ENCODE results near the gene TMEFF1.

The TMEFF1 gene

GRCh38 chr9:100578610-100579009 is 105.7 kb downstream of the TMEFF1 start:
- no peak for DNase-seq

DNA sequence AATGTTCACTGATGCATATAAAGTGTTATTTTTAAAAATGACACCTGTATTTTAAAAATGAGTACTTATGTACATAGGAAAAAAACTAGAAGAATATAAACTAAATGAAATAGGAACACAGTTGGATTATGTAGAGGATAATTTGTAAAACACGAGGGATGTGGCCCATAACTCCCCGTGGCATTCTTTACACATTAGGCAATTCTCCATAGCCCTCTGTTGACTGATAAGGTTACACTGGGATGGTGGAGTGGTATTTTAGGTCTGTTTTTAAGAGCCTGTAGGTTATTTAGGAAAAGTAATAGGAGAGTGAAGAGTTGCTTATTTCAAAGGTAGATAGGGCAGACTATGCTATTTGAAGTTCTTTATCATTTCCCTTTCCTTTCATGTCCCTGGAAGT is 106.7 kb downstream of the TMEFF1 start:
- no peak for DNase-seq

- DNase-seq = no peak
Observed at GRCh38 chr9:100580257-100580656, 107.3 kb downstream of the TMEFF1 start.

GRCh38 chr9:100581081-100581480 is 108.1 kb downstream of the TMEFF1 start:
- no peak for DNase-seq

- DNase-seq = no peak
Observed at GRCh38 chr9:100581661-100582060, 108.7 kb downstream of the TMEFF1 start.

DNA sequence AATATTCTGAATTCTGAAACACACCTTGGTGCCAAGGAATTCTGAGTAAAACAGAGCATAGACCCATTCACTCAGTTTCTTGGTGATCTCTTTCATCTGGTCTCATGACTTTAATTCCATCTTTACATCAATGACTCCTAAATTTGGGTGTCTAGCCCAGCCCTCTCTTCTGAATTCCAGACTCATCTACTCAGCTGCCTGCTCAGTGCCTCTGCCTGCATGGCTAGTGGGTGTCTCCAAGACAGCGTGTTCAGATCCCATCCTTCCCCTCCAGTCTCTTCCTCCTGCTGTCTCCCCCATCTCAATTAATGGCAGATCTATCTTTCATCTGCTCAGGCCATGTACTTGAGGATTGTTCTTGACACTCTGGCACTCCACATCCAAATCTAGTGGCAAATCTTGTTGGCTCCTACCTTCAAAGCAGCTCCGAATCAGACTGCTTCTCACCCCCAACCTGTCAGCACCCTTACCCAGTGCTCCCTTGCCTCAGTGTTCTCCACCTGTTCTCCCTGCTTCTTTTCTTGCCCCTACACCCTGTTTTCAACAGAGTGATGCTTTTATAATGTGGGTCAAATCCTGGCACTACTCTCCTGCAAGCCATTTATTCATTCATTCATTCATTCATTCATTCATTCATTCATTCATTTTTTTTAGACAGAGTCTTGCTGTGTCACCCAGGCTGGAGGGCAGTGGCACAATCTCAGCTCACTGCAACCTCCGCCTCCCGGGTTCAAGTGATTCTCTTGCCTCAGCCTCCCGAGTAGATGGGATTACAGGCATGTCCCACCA is 110.3 kb downstream of the TMEFF1 start:
- no peak for DNase-seq

- DNase-seq = no peak
Observed at GRCh38 chr9:100584951-100585350, 112.0 kb downstream of the TMEFF1 start.

- DNase-seq = no peak
Observed at GRCh38 chr9:100586093-100586492, 113.1 kb downstream of the TMEFF1 start.

GRCh38 chr9:100587375-100587774 is 114.4 kb downstream of the TMEFF1 start:
- no peak for DNase-seq

DNA sequence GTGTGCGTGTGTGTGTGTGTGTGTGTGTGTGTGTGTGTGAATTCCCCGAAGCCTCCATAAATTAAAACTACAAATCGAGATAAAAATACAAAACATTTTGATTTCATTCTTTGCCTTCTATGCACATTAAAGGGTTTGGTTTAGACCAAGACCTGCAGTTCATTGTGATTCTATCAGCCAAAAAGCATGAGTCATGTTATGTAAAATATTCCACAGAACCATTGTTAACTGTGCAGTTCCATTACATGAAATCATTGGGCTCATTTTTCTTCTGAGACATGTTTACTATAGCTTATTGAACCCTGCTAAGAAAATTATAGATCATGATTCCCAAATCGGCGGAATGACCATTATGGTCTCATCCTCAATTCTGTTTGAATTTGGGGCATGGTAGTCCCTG is 116.6 kb downstream of the TMEFF1 start:
- DNase-seq = no peak

GRCh38 chr9:100590481-100590880 is 117.5 kb downstream of the TMEFF1 start:
- no peak for DNase-seq

DNA sequence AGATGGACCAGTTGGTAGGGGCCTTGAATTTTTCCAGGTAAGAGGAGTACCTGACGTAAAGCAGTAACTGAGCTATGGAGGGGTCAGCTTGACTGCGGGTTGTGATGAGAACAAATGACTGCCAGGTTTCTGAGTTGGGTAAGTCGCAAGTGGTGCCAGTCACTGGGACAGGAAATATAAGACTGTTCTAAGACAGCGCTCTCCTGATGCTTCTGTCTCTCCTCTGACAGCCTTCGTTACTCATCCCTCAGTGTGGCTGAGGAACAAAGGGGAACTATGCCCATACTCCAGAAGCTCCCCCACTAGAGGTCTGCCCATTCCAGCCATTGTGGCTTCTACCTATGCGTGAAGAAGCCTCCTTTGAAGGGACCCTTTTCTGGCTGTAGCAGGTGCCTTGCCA is 118.2 kb downstream of the TMEFF1 start:
- no peak for DNase-seq

DNA sequence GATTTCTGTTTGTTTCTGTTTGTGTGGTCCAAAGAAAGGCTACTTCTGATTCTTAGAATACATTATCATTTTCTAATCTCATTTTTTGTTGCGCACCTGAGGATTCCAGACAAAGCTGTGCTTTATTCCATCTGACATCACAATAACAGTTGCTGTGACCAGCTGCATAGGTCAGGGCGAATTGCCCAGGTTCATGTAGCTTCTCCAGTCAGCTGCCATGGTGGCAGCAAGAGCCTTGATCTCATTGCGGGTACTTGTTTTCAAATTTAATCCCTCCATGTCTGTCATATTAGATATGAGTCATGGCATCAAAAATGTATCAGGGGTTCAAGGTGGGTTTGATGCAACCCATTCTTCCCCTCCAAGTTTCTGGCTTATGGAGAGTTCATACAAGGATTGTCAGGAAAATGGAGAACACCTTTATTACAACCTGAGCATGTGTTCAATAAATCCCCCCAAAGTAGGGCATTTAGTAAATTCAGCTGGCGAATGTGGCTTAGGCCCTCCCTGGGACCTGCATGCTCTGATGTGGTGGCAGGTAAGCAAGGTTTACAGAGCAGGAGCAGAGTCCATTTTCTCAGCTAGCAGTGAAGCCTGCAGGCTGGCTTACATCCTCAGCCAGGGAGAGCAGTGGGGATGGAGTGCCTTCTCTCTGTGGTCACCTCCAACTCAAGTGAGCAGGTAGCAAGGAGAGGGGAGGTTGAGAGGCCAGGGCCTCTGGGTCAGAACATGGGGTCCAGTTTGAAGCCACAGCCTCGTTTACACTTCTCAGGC is 118.9 kb downstream of the TMEFF1 start:
- DNase-seq = no peak

DNA sequence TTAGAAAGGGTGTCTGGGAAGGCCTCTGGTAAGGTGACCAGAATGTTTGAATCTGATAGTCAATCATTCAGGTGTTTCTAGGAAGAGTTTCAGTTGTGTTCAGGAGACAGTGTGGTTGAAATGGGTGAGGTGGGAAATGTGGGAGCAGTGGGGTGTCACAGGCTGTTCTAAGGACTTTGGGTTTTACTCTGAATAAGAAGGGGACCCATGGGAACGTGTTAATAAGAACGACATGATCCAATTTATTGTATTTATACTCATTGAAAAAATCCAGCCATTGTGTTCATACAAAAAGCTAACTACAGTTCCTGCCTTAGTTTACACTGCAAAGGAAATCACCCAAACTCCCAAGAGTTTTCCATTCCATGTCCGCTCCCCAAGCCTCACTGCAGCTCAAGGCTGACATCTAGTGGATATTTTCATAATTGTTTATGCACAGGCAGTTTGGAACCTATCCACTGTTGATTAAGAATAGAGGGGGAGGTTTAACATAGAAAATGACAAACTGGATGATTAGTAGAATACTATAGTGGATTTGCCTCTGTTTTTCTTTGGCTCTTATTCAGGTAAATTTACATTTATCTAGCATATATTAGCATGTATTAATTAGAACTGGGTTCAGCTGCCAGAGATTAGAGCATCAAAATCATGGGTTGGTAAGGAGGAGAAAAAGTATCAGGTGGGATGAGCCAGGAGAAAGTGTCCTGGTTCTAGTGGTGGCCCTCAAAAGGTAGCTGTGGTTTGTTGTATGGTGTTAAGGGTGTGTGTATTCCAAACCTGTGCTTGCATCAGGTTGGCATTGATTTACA is 122.6 kb downstream of the TMEFF1 start:
- DNase-seq = peak; percentile 6

DNA sequence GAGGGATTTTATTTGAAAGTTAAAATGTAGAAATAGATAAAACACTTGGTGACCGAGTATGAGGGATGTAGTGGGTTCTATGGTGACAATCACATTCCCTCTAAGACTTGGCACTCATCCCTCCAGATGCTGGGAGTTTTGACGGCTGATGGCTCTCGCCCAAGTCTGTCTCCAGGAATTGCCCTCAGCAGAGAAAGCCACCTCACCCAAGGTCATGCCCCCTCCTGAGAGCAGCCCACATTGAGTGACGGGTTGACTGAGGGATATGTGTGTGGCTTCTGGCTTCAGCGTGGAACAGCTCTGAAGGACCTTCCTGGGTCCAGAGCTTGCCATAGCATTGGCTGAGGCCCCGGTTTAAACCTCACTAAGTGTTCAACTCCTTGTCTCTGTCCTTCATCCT is 124.3 kb downstream of the TMEFF1 start:
- DNase-seq = no peak

DNA sequence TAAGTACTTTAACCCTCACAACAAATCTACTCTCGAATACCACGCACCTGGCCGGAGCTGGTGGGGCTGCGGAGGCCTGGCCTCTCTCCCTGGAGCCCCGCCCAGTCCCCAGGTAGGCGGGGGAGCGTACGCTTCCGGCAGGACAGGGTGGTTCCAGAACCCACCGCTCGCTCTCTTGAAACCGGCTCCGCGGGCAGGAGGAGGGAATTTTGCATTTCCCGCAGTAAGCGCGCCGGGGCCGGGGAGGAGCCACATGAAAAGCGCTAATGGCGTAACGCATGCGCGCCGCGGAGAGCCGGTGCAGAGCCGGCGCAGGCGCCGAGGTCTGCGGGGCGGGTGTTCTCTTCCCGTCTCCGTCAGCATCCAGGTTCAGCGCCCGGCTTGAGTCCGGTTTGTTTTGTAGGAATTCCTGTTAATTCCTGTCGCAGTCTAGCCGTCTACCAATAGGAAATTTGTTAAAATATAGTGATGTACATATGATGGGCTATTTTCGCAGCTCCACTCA is 125.7 kb downstream of the TMEFF1 start:
- DNase-seq = peak; percentile 53

DNA sequence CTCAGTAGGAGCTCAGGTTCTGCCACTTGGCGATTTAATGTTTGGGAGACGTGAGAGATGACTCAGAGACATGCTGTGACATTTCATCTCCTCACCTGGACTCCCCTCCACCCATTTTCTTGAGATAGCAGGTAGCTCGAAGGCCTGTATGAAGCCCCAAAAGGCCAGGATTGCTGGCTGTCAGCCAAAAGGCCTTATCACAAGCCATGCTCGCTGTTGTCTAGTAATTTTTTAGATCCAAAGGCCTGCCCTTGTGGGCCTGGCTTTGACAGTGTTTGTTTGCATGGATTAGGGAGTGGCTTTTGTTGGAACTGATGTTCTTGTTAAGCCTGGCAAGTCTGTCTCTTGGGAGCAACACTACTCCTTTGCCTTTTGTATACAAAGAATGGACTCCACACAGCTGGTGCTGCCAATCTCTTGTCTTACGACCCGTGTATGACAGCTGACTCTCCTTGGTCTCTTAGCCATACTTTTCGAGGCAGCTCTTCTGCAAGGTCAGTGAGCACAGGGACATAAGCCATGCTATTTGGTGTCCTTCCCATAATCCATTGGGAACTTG is 127.7 kb downstream of the TMEFF1 start:
- DNase-seq = peak; percentile 78

DNA sequence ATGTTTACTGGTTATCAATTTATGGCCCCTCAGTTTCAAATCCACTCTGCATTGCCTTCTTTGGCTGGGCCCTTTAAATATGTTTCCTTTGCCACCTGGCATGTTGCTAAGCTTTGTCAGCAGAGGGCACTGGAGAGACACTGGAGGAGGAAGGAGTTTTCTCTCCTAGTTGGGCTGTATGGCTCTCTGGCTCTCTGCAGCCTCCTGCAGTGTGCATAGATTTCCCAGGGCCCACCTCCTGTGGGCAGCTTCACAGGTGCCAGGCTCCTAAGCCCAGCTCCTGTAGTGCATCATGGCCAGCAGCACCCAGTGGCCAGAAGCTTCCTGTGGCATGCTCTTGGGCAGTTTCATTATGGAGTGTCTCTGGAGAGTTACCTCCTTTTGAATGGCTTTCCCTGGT is 128.3 kb downstream of the TMEFF1 start:
- peak; percentile 66 for DNase-seq

GRCh38 chr9:100602342-100602801 is 129.4 kb downstream of the TMEFF1 start:
- DNase-seq = peak; percentile 41

DNA sequence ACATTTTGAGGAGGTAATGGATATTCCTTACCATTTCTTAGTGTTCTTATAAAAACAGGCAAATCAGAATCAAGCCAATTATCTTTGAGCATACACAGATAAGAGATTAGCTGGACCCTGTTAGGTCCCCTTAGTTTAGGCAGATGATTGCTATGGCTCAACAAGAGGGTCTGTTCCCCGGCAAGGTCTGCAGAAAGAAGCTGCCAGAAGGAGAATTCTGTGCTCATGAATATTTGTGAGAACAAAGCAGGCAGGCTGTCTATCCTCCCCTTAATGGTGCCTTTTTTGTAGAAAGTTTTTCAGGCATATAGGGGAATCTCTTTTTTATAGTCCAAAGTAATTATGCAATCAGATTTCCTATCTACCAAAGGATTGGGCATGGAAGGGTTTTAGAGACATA is 132.5 kb downstream of the TMEFF1 start:
- no peak for DNase-seq

GRCh38 chr9:100619194-100619593 is 146.2 kb downstream of the TMEFF1 start:
- DNase-seq = no peak

- no peak for DNase-seq
Observed at GRCh38 chr9:100619665-100620064, 146.7 kb downstream of the TMEFF1 start.

DNA sequence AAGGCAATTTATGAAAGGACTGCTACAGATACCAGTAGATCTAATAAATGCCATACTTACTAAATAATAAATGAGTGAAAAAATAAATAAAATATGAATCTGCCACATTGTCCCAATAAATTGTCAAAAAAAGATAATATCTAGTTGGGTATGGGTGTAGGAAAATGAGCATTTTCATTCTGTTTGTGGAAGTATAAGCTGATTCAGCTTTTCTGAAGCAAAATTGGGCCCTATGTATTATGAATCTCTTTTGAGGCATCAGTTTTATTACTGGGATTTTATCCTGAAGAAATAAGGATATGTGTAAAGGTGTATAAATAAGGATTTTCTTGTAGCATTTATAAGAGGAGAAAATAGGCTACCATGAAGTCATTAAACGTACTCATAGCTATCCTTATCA is 151.0 kb downstream of the TMEFF1 start:
- DNase-seq = no peak
